SH-SY5Y (cell line): Measurements from ENCODE around the gene FRY.

Experiments used
- GATA2 ChIP-seq: IDR thresholded peaks from 2 replicates; pipeline ENCODE4 v1.6.1; 2011; ENCODE audit warnings: mild to moderate bottlenecking, low read depth, low read length
- GATA3 ChIP-seq: IDR thresholded peaks from 2 replicates; pipeline ENCODE4 v1.6.1; 2011; ENCODE audit warnings: low read depth, mild to moderate bottlenecking, low read length, moderate library complexity

FRY gene

GRCh38 chr13:32033744-32034143 is 2.2 kb downstream of the FRY start:
- TF ChIP-seq GATA3 (no peak), GATA2 (no peak)

GRCh38 chr13:32035716-32036115 is 4.1 kb downstream of the FRY start:
- TF ChIP-seq GATA3 (no peak), GATA2 (no peak)

GRCh38 chr13:32036126-32036695 is 4.6 kb downstream of the FRY start:
- TF ChIP-seq GATA3 = no peak
- TF ChIP-seq GATA2 = no peak

GRCh38 chr13:32036757-32037156 is 5.2 kb downstream of the FRY start:
- TF ChIP-seq GATA3 (no peak), GATA2 (no peak)

GRCh38 chr13:32037471-32037870 is 5.9 kb downstream of the FRY start:
- TF ChIP-seq GATA2 (no peak), GATA3 (no peak)

- TF ChIP-seq GATA3 (no peak), GATA2 (no peak)
Measured at GRCh38 chr13:32038343-32038742, 6.8 kb downstream of the FRY start.

- no peak for TF ChIP-seq GATA2
Measured at GRCh38 chr13:32039056-32039455, 7.5 kb downstream of the FRY start.

- TF ChIP-seq GATA2 = no peak
- no peak for TF ChIP-seq GATA3
Measured at GRCh38 chr13:32039528-32039927, 8.0 kb downstream of the FRY start.

- no peak for TF ChIP-seq GATA3
- no peak for TF ChIP-seq GATA2
Measured at GRCh38 chr13:32040052-32040642, 8.6 kb downstream of the FRY start.

GRCh38 chr13:32040689-32041088 is 9.1 kb downstream of the FRY start:
- no peak for TF ChIP-seq GATA2
- TF ChIP-seq GATA3 = no peak

GRCh38 chr13:32041429-32041828 is 9.9 kb downstream of the FRY start:
- TF ChIP-seq GATA3 (no peak), GATA2 (no peak)

- TF ChIP-seq GATA2 (no peak), GATA3 (no peak)
Measured at GRCh38 chr13:32042551-32042950, 11.0 kb downstream of the FRY start.

GRCh38 chr13:32044446-32044845 is 12.9 kb downstream of the FRY start:
- TF ChIP-seq GATA2 = no peak
- no peak for TF ChIP-seq GATA3

GRCh38 chr13:32045537-32045936 is 14.0 kb downstream of the FRY start:
- no peak for TF ChIP-seq GATA2
- TF ChIP-seq GATA3 = no peak

- TF ChIP-seq GATA3 (no peak), GATA2 (no peak)
Measured at GRCh38 chr13:32045982-32046785, 14.6 kb downstream of the FRY start.

GRCh38 chr13:32047088-32047487 is 15.5 kb downstream of the FRY start:
- no peak for TF ChIP-seq GATA3
- TF ChIP-seq GATA2 = no peak
